Hematopoietic multipotent progenitor cell treated with erythropoietin and hydrocortisone succinate and interleukin-3 and kit ligand, for 15 days (in vitro differentiated cells): ENCODE measurements around the gene CAND1.
"Not testable (repeated sequence)": the region's sequence is repeated elsewhere in the genome, so short reads cannot be mapped to it uniquely, and the experiment has no call there.

Source experiments
- DNase-seq: peaks from one replicate; pipeline ENCODE4 v3.0.0-alpha.2; 2015; ENCODE audit warnings: low spot score

Gene CAND1

DNA sequence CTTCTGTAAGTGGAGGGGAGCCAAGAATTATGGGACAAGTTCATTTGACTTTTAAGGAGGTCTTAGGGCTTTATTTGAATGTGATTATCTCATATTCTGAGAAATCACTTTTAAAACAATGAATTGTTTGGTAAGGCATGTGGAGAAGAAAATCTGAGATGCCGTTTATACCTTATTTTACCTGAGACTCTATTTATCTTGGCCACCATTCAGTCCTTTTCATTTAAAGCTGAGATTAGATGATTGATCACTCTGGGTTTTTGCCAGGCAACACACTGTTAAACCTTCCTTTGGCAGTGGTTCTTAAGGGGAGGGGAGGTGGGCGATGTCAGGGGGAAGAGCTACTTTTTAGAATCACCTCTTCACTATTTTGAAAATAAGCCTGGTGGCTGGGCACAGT lies 11.4 kb downstream of the CAND1 start:
- no peak for DNase-seq

DNA sequence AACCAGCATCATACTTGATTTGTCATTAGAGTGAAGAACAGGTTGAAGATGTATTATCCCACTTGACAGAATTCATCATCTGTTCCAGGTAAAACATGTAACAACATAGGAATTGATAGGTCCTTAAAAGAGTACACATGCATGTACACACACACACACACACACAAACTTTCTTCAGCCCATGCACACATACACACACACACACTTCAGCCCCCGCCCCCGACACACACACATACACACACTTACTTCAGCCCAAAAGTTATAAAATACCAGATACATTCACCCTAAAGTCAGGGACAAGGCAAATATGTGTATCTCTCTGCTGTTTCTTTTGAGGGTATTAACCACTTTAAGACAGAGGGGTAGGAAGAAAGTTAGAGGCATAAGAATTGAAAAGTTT lies 15.4 kb downstream of the CAND1 start:
- DNase-seq: no peak

DNA sequence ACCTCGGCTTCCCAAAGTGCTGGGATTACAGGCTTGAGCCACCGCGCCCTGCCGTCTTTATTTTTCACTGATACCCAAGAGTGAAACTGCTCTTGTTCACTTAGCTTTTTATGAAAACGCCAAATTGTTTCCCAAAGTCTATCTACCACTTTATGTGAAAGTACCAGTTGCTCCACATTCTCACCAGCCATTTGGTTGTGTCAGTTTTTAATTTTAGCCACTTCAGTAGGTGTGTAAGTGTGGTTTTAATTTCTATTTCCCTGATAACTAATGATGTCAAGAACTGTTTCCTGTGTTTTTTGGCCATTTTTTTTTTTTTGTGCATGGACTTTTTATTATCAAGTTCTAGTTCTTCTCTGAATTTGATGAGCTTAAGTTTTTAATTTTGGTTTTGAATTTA lies 17.1 kb downstream of the CAND1 start:
- DNase-seq: no peak

DNA sequence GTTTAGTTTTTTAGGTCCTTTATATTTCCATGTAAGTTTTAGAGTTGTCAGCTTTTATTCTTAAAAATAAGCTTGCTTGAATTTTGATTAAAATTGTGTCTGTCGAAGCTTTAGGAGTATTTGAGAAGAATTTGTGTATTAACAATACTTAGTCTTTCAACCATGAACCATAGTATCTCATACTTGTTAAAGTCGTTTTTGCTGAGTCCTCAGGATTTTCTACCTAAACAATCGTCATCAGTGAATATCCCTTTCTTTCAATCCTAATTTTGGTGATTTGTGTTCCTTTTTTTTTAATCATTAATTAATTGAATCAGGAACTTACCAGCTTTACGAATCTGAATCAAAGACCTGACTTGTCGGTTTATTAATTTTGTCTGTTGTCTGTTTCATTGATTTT lies 18.2 kb downstream of the CAND1 start:
- DNase-seq: no peak

DNA sequence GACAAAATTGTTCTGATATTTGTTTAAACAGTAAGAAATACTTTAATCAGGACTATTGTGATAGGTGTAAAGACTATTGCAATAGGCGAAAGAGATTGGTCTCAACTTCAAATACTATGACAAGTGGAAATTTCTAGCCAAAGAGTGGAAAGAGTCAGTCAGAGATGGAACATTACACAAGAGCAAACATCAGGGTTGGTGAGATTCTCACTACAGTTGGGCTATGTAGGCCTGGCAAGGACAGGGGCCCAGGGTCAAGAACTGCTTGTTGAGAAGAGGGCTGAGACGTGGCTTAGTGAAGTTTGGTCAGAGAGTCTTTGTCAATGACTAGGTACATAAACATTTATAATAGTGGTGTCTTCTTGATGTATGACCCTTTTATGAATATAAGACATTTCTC lies 19.4 kb downstream of the CAND1 start:
- DNase-seq: no peak

DNA sequence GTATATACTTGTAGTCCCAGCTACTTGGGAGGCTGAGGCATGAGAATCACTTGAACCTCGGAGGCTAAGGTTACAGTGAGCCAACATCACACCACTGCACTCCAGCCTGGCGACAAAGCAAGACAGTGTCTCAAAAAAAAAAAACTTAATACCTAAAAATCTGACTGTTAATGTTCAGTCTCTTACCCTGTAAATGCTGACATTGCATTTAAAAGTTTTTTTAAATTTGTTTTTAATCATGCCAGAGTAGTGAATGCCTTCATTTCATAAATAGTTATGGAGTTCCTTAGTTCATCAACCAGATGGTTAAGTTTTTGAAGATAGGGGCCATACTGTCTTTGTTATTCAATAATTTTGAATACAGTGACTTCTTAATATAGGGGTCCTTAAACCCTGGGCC lies 21.2 kb downstream of the CAND1 start:
- DNase-seq: no peak

DNA sequence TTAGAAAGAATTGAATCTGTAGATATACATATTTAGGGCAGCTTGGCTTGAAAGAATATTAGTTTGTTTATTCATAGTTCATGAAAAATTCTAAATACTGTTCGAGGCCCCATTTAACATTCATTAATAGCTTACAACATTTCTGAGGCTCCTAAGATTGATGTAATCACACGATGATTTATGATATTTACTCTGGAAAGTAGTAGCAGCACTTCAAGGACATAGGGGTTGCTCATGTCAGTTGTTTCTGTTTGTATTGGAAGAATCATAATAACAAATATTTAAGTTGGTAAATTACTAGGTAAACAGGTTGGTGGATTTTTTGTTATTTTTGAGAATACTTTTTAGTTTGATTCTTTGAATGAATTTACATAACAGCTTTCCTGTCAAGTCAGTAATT lies 30.4 kb downstream of the CAND1 start:
- DNase-seq: no peak

DNA sequence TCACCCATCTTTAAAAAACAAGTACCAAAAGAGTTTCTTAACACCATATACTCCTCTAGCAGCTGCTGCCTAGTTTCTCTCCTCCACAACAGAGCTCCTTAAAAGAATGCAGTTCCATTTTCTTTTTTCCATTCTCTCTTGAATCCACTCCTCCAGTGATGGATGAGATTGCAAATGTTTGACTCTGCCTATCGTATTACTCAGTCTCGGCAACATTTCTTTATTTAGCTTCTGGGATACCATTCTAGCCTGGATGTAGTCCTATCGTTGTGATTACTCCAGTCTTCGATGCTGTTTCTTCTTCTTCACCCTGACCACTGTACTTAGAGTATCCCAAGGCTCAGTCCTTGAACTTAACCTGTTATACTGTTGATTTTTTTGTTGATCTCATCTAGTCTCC lies 30.8 kb downstream of the CAND1 start:
- no peak for DNase-seq

DNA sequence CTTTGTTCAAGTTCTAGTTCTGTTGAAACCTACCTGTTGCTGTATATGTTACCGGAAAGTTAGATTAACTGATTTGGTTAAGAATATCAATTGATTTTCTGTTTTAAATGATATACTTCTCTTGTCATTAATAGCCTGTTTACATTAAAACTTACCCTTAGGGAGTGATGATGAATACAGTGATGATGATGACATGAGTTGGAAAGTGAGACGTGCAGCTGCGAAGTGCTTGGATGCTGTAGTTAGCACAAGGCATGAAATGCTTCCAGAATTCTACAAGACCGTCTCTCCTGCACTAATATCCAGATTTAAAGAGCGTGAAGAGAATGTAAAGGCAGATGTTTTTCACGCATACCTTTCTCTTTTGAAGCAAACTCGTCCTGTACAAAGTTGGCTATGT lies 33.0 kb downstream of the CAND1 start:
- no peak for DNase-seq

DNA sequence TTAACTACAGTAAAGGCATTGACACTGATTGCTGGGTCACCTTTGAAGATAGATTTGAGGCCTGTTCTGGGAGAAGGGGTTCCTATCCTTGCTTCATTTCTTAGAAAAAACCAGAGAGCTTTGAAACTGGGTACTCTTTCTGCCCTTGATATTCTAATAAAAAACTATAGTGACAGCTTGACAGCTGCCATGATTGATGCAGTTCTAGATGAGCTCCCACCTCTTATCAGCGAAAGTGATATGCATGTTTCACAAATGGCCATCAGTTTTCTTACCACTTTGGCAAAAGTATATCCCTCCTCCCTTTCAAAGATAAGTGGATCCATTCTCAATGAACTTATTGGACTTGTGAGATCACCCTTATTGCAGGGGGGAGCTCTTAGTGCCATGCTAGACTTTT lies 36.4 kb downstream of the CAND1 start:
- DNase-seq: no peak

DNA sequence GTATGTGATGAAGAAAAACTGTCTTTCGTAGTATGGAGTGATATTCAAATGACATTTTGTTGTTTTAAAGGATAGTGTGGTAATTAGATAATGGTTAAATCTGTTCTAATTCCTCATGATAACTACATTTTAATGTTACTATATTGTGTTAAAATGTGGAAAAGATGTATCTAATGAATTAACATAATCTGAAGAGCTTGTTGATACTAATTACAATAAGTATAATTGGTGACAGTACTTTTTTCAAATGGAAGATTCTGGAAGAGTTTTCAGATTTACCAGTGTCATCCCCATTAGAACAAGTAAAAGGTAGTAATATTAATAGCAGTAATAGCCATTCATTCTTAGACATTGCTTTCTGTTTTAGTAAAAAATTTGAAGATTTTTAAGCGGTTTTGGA lies 37.6 kb downstream of the CAND1 start:
- DNase-seq: no peak

DNA sequence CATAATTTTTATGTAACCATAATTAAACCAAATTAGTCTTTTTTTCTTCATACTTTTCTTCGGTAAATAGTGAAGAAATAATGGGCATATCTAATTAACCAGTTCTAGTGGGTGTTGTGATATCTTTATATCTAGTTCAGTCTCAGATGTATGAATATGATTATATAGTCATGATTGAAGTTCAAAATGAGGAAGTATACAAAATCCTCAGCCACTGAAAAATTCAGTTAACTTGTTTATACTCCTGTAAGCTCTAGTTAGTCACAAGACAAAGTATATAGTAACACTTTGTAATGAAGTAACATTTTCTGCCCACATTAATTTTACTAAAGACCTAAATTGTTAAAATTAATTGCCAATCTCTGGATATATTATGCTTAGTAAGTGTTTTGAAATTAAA lies 46.5 kb downstream of the CAND1 start:
- no peak for DNase-seq

DNA sequence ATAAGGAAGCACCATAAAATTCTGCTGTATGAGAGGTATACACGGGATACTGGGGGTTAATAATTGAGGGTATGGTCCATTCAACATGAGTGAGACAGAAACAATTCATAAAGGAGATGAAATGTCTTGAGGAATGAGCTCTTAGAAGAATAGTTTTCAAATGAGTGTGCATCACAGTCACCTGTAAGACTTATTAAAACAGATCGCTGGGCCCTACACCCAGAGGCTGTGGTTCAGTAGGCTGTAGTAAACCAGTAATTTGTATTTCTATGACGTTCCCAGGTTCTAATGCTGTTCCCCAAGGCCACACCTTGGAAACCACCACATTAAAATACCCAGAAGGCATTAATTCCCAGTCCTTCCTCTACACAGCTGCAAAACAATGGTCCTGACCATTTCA lies 49.6 kb downstream of the CAND1 start:
- DNase-seq: no peak

DNA sequence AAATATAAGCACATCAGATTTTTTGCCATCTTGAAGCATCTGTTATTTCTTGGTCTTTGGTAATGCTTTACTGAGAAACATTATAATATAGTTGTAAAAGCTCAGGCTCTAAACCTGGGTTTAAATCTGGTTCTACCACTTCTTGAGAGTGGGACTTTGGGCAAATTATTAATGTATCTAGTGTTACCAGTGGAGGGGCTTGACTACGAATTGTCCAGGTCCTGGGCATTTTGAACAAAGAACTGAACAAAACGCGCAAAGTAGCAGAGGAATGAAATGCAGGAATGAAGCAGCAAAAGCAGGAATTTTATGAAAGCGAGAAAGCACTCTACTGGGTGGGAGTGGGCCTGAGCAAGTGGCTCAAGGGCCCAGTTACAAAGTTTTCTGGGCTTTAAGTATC lies 50.8 kb downstream of the CAND1 start:
- DNase-seq: no peak

DNA sequence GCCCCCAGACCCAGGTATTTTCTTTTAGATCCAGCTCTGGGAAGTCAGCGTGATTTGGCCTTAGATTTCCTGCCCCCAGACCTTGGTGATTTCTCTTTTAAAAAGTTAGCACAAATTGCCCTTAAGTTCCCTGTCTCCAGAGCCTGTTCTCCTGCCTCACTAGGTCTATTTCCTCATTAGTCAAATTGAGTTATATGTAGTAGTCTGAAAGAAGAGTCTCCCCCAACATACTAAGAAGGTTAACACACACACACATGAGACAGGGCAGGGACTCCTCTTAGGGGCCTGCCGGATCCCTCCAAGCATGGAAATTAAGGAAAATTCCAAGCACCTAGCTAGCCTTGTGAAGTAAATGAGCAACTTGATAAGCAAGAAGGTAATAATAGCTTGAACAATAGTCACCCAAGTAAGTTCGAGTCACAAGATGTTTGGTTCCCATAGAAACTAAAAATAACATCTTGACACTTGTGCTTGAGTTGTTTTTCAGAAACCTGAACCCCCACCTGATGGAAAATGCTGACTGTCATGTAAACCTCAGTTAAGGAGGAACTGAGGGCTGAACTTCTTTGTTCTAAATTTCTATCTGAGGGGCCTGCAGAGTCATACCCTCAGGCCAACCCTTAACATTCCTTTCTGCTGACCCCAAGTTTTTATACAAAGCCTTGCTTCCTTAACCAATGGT lies 51.6 kb downstream of the CAND1 start:
- DNase-seq: no peak

DNA sequence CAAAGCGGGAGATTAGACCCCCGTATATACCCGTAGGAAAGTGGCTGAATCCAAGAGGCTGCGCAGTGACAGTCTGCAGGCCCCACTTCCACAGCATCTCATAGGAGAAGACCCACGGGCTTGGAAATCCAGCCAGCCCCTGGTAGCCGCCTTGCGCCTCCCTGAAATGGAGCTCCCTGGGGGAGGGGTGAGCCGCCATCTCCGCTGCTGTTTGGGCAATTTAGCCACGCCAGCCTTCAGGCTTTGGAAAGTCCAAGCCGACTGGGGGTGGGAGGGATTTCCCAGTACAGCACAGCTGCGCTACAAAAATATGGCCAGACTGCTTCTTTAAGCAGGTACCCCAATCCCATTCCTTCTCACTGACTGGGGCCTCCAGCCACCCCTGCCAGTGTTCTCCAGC lies 53.4 kb downstream of the CAND1 start:
- no peak for DNase-seq

DNA sequence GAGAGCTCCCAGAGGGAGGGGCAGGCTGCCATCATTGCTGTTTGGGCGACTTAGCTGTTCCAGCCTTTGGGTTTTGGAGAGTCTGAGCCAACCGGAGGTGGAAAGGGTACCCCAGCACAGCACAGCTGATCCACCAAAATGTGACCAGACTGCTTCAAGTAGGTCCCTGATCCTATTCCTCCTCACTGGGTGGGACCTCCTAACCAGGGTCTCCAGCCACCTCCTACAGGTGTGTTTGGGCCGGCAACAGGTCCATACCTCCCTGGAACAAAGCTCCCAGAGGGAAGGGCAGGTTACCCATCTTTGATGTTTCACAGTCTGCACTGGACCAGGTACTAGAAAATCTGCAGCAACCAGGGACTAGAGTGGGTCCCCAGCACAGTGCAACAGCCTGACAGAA lies 53.8 kb downstream of the CAND1 start:
- DNase-seq: no peak

DNA sequence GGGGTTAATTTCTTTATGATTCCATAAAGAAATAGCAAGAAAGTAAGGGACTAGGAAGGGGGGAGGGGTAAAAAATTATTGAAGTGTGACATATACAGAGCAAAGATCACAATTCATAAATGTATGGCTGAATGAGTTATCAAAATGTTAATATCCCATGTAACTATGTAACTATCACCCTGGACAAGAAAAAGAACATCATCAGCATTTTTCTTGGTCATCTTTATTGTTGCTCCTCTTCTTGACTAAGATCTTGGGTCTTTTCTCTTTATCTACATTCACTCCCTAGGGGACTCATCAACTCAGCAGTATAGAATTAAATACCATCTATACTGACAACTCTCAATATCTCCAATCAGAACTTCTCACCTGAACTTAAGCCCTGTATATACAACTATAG lies 57.5 kb downstream of the CAND1 start:
- DNase-seq: no peak

DNA sequence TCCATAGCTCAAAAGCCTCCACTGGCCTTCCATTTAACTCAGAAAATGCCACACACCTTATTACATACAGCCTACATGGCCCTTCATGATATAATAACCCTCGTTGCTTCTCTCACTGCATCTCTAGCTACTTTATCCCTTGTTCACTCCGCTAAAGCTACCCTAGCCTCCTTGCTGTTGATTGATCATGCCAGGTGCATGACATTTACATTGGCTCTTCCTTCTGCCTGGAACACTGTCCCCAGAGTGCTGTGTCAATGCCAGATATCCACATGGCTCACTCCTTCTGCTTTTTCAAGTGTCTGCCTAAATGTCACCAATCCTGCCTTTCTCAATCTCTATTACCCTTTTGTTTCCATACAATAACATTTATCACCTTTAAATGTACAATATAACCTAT lies 58.3 kb downstream of the CAND1 start:
- DNase-seq: no peak

DNA sequence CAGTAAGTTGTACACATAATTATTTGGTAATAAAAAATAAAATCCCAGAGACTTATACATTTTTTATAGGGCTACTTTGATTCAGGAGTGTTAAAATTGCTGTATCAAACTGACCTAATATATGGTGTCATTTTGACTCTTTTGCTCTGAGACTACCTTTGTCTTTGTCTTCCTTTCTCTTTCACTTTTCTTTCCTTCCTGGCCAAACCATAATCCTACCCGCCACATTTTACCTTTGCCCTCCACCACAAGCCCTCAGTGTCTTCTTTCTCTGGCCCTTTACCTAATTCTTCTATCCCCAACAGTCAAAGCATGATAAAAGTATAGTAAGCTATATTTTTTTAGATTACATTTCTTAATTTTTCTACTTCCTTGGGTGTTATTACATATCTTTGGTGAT lies 62.0 kb downstream of the CAND1 start:
- DNase-seq: no peak

DNA sequence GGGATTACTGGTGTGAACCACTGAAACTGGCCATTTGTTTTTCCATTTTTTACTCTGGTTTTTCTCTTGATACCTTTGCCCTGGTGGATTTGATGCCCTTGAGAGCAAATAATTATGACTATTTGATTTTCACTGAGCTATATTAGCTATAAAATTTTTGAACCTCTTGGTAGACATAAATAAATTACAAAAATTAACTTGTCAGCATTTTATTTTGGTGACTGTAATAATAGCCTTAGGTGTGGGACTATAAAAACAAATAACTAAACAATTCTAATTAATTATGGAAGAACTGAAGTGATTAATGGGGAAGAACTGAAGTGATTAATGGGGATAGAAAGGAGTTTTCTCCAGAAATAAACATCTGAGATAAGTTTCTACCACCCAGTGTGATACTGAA lies 62.7 kb downstream of the CAND1 start:
- no peak for DNase-seq

DNA sequence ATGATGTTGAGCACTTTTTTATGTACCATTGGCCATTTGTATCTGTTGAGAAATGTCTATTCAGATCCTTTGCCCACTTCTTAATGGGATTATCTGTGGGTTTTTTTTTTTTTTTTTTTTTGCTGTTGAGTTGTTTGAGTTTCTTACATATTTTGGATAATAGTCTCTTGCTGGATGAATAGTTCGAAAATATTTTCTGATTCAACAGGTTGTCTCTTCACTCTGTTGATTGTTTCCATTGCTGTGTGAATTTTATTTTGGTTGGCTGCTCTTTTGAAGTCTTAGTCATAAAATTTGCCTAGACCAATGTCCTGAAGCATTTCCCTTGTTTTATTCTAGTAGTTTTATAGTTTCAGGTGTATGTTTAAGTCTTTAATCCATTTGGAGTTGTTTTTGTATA lies 64.5 kb downstream of the CAND1 start:
- no peak for DNase-seq

DNA sequence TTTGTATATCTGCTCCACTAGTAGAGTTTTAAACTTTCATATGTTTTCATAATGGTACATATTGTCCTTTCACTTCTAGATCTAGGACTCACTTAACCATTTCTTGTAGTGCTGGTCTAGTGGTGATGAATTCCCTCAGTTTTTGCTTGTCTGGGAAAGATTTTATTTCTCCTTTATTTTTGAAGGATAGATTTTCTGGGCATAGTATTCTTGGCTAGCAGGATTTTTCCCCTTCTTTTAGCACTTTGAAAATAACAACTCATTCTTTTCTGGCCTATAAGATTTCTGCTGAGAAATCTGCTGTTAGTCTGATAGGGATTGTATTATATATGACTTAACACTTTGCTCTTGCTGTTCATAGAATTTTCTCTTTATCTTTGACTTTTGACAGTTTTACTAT lies 69.3 kb downstream of the CAND1 start:
- DNase-seq: no peak

DNA sequence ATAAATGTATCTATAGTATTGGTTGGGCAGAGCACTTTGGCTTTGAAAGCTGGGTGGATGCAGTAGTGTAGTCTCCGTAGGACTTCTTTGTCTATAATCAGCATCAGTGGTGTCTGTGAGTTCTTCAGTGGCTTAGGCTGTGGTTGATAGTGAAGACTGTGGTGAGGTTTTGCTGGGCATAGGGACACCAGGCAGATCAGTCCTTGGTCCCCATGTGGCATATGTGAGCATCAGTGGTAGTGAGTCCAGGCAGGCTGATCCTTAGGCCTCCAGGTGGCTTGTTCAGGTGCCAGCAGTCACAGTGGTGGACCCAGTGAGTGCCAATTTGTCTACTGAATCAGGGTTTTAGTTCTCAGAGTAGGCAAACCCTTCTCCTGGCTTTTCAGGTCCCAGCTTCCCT lies 70.4 kb downstream of the CAND1 start:
- DNase-seq: no peak

DNA sequence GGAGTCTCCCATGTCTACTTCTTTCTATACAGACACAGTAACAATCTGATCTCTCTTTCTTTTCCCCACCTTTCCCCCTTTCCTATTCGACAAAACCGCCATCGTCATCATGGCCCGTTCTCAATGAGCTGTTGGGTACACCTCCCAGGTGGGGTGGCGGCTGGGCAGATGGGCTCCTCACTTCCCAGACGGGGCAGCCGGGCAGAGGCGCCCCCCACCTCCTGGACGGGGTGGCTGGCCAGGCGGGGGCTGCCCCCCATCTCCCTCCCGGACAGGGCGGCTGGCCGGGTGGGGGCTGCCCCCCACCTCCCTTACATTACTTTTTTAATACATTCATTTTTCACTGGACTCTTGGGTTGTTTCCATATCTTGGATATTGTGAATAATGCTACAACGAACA lies 71.9 kb downstream of the CAND1 start:
- DNase-seq: not testable (repeated sequence)
